Mesothelial cell of epicardium (in vitro differentiated cells): ENCODE measurements around the gene SEL1L2. TPM values are rescaled to one million over a fixed set of nuclear protein-coding genes. Genes with fewer than 3 reads are reported as not detected.

Experiments
- DNase-seq, 2 experiments: peaks; one replicate each; pipeline ENCODE4 v3.0.0; 2021; ENCODE audit warnings: low spot score in 2 of 2; ENCODE audit not compliant: unreplicated experiment in 2 of 2
- H3K27ac Mint-ChIP-seq: 2 replicates; pipeline ENCODE4 v1.8.0; 2021; ENCODE audit warnings: mixed read lengths
- H3K27me3 Mint-ChIP-seq: 2 replicates; pipeline ENCODE4 v1.8.0; 2021; ENCODE audit warnings: low read depth, mixed read lengths
- H3K36me3 Mint-ChIP-seq: 2 replicates; pipeline ENCODE4 v1.8.0; 2021; ENCODE audit warnings: mixed read lengths
- H3K4me1 Mint-ChIP-seq: 2 replicates; pipeline ENCODE4 v1.8.0; 2021; ENCODE audit warnings: mixed read lengths
- H3K4me3 Mint-ChIP-seq: 2 replicates; pipeline ENCODE4 v1.8.0; 2021; ENCODE audit warnings: mild to moderate bottlenecking, moderate library complexity, mixed read lengths
- H3K9me3 Mint-ChIP-seq: 2 replicates; pipeline ENCODE4 v1.8.0; 2021; ENCODE audit warnings: mixed read lengths
- CTCF ChIP-seq: fragments of 200-600 bp; sonication (generic); IDR thresholded peaks from one replicate; pipeline ENCODE4 v1.5.0; 2021; ENCODE audit warnings: antibody characterized with exemption; ENCODE audit not compliant: unreplicated experiment
- total RNA-seq: library from RNA; stranded (reverse); gene quantifications from 3 replicates; pipeline ENCODE4 v1.2.1, GENCODE V29; 2021

Gene SEL1L2
- total RNA-seq, 1 donor from 2014 or later: not detected

- H3K27ac Mint-ChIP-seq: peak overlapping the region; percentile 10
- no peak for TF ChIP-seq CTCF
- no peaks in the 10 kb centered on the region for H3K27me3 Mint-ChIP-seq
- no peaks in the 10 kb centered on the region for H3K36me3 Mint-ChIP-seq
- H3K9me3 Mint-ChIP-seq: no peaks in the 10 kb centered on the region
- peaks cover 13% of the 10 kb centered on the region for H3K4me1 Mint-ChIP-seq
- no peak for DNase-seq
- no peak overlapping the region for H3K4me3 Mint-ChIP-seq
These were observed 115.8 kb downstream of the SEL1L2 start for GRCh38 chr20:13874394-13875157.

GRCh38 chr20:13873831-13874230 lies 116.6 kb downstream of the SEL1L2 start:
- DNase-seq: no peak
- Mint-ChIP-seq H3K27ac (no peak overlapping the region), H3K4me1 (peaks cover 13% of the 10 kb centered on the region), H3K9me3 (no peaks in the 10 kb centered on the region), H3K4me3 (no peak overlapping the region), H3K27me3 (no peaks in the 10 kb centered on the region), H3K36me3 (no peaks in the 10 kb centered on the region)
- no peak for TF ChIP-seq CTCF

GRCh38 chr20:13870170-13870748 lies 120.2 kb downstream of the SEL1L2 start:
- Mint-ChIP-seq H3K4me3 (no peak overlapping the region), H3K27ac (no peak overlapping the region), H3K4me1 (peaks cover 26% of the 10 kb centered on the region), H3K36me3 (no peaks in the 10 kb centered on the region), H3K27me3 (no peaks in the 10 kb centered on the region), H3K9me3 (no peaks in the 10 kb centered on the region)
- no peak for TF ChIP-seq CTCF
- no peak for DNase-seq

- Mint-ChIP-seq H3K27ac (no peak overlapping the region), H3K9me3 (no peaks in the 10 kb centered on the region), H3K27me3 (no peaks in the 10 kb centered on the region), H3K4me1 (peaks cover 21% of the 10 kb centered on the region), H3K4me3 (no peak overlapping the region), H3K36me3 (no peaks in the 10 kb centered on the region)
- DNase-seq: no peak
- TF ChIP-seq CTCF: no peak
These were observed 122.1 kb downstream of the SEL1L2 start for GRCh38 chr20:13868331-13868730.

- Mint-ChIP-seq H3K4me1 (peaks cover 21% of the 10 kb centered on the region), H3K36me3 (no peaks in the 10 kb centered on the region), H3K9me3 (peaks cover under 1% of the 10 kb centered on the region), H3K4me3 (no peak overlapping the region), H3K27ac (peak overlapping the region; percentile 80), H3K27me3 (no peaks in the 10 kb centered on the region)
- DNase-seq: no peak
- TF ChIP-seq CTCF: no peak
These were observed 124.5 kb downstream of the SEL1L2 start for GRCh38 chr20:13865791-13866351.
